ENCODE results near the gene MYRIP.
"Not testable (repeated sequence)": the region's sequence is repeated elsewhere in the genome, so short reads cannot be mapped to it uniquely, and the experiment has no call there.

Gene MYRIP

GRCh38 chr3:39809181-39809994 is at the start of gene MYRIP:
MYRIP (plus strand) TSS chr3:39809609; CDS start chr3:39900817, 91,208 bp downstream.
- no peak for DNase-seq

GRCh38 chr3:39760325-39760724 is 49.1 kb upstream of the MYRIP start:
- DNase-seq = no peak

GRCh38 chr3:39762537-39763070 is 46.8 kb upstream of the MYRIP start:
- no peak for DNase-seq

- DNase-seq = no peak
These were observed 46.0 kb upstream of the MYRIP start for GRCh38 chr3:39763390-39763789.

- DNase-seq = no peak
These were observed 43.8 kb upstream of the MYRIP start for GRCh38 chr3:39765575-39765974.

GRCh38 chr3:39766433-39766832 is 43.0 kb upstream of the MYRIP start:
- no peak for DNase-seq

GRCh38 chr3:39766909-39767308 is 42.5 kb upstream of the MYRIP start:
- DNase-seq = not testable (repeated sequence)

GRCh38 chr3:39778168-39778567 is 31.2 kb upstream of the MYRIP start:
- DNase-seq = not testable (repeated sequence)

- no peak for DNase-seq
These were observed 29.7 kb upstream of the MYRIP start for GRCh38 chr3:39779511-39780230.

GRCh38 chr3:39780352-39780751 is 29.1 kb upstream of the MYRIP start:
- DNase-seq = no peak

GRCh38 chr3:39781025-39781424 is 28.4 kb upstream of the MYRIP start:
- DNase-seq = no peak

GRCh38 chr3:39781632-39782031 is 27.8 kb upstream of the MYRIP start:
- DNase-seq = no peak

GRCh38 chr3:39783680-39784079 is 25.7 kb upstream of the MYRIP start:
- no peak for DNase-seq

GRCh38 chr3:39784922-39785321 is 24.5 kb upstream of the MYRIP start:
- no peak for DNase-seq

GRCh38 chr3:39788128-39788883 is 21.1 kb upstream of the MYRIP start:
- no peak for DNase-seq

GRCh38 chr3:39791603-39792002 is 17.8 kb upstream of the MYRIP start:
- no peak for DNase-seq

GRCh38 chr3:39794880-39795279 is 14.5 kb upstream of the MYRIP start:
- no peak for DNase-seq

- no peak for DNase-seq
These were observed 8.2 kb upstream of the MYRIP start for GRCh38 chr3:39801216-39801615.

- not testable (repeated sequence) for DNase-seq
These were observed 6.9 kb upstream of the MYRIP start for GRCh38 chr3:39802486-39802885.

- DNase-seq = no peak
These were observed 5.5 kb upstream of the MYRIP start for GRCh38 chr3:39803956-39804355.

- no peak for DNase-seq
These were observed 4.5 kb upstream of the MYRIP start for GRCh38 chr3:39804951-39805350.

- no peak for DNase-seq
These were observed 3.8 kb upstream of the MYRIP start for GRCh38 chr3:39805650-39806049.

GRCh38 chr3:39806820-39807219 is 2.6 kb upstream of the MYRIP start:
- no peak for DNase-seq
